ENCODE results near the gene TRAF2. TPM values are rescaled to one million over a fixed set of nuclear protein-coding genes. Genes with fewer than 3 reads are reported as not detected.

TRAF2 gene
- total and polyA plus RNA-seq, 9 of the 15 experiments (the other 6 are each of a cell fraction or from before 2014, with no cell fraction given): 0.24 to 45.2 (median 18.0) TPM

- in situ Hi-C loops (cut with MboI) (no loop called here), intact Hi-C loops (cut with micrococcal nuclease) (no loop called here)
- CTCF ChIA-PET (ENCODE audit: low intra/inter-chr PET ratio): no interaction called here
Measured at GRCh38 chr9:136958898-136959850, 72.9 kb downstream of the TRAF2 start.

More at GRCh38 chr9:136958898-136959850, 72.9 kb downstream of the TRAF2 start:
- POLR2A ChIA-PET: interaction anchor here (0.6 to 0.8 kb wide), 2 partner anchors 11 to 24 kb away, joined by 3 to 7 read pairs; no protein-coding TSS in a partner anchor
- WGBS (ENCODE audit: insufficient coverage, low coverage, missing lambda C conversion rate): 52% methylated on average over 27 of the region's 28 CpGs
- DNase-seq (ENCODE audit: extremely low read depth in 1 of 4, low spot score in 3 of 4): no peak
- Histone ChIP-seq H3K27ac (ENCODE audit: extremely low read depth, low read depth, low read length) (no peak overlapping the region), H3K9me3 (replicated peaks; ENCODE audit: control insufficient read depth, insufficient read depth, low read depth, low read length) (no peaks in the 10 kb centered on the region), H3K4me2 (ENCODE audit: insufficient read depth, low read length) (no peak overlapping the region), H3K9me1 (ENCODE audit: control insufficient read depth, insufficient read depth, low read length) (no peaks in the 10 kb centered on the region), H3K79me2 (ENCODE audit: control insufficient read depth, insufficient read depth, low read length) (no peaks in the 10 kb centered on the region), H3K9ac (ENCODE audit: insufficient read depth in 1 of 2, low read depth in 2 of 2, low read length in 2 of 2) (peak overlapping the region in 1 of 2 experiments; percentile 76; a peak in 2 of 4 replicates), H3K27me3 (ENCODE audit: control insufficient read depth in 2 of 2, insufficient read depth in 2 of 2, low read length in 2 of 2) (peaks cover 2 to 7% of the 10 kb centered on the region in 2 experiments; a peak in 3 of 5 replicates), H4K20me1 (replicated peaks; ENCODE audit: control insufficient read depth, insufficient read depth, low read length) (0 out of 2 replicates have a peak, but pooled peaks cover 4% of the 10 kb centered on the region), H2AFZ (ENCODE audit: low read depth, low read length) (no peak overlapping the region), H3K36me3 (ENCODE audit: control insufficient read depth, insufficient read depth, low read length) (no peaks in the 10 kb centered on the region), H3K4me3 (no peak overlapping the region), H3K4me1 (replicated peaks in 1 of 2; ENCODE audit: control insufficient read depth in 2 of 2, insufficient read depth in 2 of 2, low read length in 2 of 2) (peaks cover 11 to 72% of the 10 kb centered on the region in 2 experiments; a peak in 4 of 5 replicates)
- BruUV-seq (replicated peaks): no TSS peak
- FAIRE-seq: no peak
- TF ChIP-seq IRF9 (tag; IDR thresholded peaks at IDR 0.05) (no peak), HSF4 (CRISPR knock-in tag; IDR thresholded peaks at IDR 0.05; ENCODE audit: borderline replicate concordance) (no peak), ZSCAN32 (CRISPR knock-in tag; IDR thresholded peaks at IDR 0.05) (no peak), MLLT1 (IDR thresholded peaks at IDR 0.05) (no peak), ZBTB5 (IDR thresholded peaks at IDR 0.05) (no peak), MYC (IDR thresholded peaks at IDR 0.05; ENCODE audit: low read depth, low read length) (no peak), MYC (CRISPR knock-in tag; IDR thresholded peaks at IDR 0.05; ENCODE audit: borderline replicate concordance, low read depth) (no peak), FOSL1 (tag; conservative IDR thresholded peaks at IDR 0.05) (no peak), GATA2 (CRISPR knock-in tag; IDR thresholded peaks at IDR 0.05) (no peak), ZHX1 (conservative IDR thresholded peaks at IDR 0.05; ENCODE audit: low read length) (no peak)
- ATAC-seq: no peak
